NCI-H1930 (cell line): ENCODE measurements around the gene MYDGF.

Source experiments
- DNase-seq, 2 experiments: peaks; one replicate each; lab custom pipeline; 2025; lab: John Stamatoyannopoulos, UW

MYDGF gene

DNA sequence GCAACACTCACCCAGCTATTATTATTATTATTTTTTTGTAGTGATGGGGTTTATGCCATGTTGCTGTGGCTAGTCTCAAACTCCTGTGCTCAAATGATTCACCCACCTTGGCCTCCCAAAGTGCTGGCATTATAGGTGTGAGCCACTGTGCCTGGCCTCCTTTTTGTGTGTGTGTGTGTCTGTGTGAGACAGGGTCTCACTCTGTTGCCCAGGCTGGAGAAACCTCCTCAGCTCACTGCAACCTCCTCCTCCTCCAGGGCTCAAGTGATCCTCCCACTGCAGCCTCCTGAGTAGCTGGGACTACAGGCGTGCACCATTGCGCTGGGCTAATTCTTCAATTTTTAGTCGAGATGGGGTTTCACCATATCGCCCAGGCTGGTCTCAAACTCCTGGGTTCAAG is 3.6 kb upstream of the MYDGF start:
- DNase-seq, result no peak

DNA sequence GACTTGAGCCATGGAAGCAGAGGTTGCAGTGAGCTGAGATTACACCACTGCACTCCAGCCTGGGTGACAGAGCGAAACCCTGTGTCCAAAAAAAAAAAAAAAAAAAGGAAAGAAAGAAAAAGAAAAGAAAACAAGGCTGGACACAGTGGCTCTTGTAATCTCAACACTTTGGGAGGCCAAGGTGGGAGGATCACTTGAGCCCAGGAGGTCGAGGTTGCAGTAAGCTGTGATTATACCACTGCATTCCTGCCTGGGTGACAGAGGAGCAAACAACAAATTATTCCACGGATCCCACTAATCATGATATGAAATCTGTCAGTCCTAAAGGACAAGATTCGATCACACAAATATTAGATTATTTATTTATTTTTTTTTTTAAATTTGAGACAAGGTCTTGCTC is 3.1 kb upstream of the MYDGF start:
- DNase-seq, result no peak

DNA sequence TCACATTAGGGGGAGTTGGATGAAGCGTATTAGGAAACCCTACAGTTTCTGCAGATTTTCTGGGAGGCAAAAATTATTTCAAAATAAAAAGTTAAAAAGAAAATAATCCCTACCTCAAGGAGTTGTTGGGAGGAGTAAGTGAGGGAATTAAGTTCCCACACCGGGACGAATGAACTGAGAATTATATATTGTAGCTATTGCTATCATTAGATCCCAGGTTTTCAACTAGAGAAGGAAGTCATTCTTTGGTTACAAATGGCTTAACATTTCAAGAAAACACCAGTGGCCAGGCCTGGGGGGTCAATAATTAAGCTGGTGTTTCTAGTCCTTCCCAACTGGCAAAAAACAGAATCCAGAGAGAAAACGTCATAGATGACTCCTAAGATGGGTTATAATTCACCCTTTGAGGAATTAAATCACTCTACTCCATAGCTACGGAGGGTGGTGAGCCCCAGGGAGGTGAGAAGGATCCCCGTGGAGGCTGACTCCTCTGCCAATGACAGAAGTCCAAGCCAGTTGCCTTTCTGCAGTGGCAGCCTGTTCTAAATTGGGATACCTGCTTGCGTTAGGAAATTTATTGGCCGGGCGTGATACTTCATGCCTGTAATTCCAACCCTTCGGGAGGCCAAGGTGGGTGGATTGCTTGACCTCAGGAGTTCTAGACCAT is 1.2 kb upstream of the MYDGF start:
- no peak for DNase-seq

DNA sequence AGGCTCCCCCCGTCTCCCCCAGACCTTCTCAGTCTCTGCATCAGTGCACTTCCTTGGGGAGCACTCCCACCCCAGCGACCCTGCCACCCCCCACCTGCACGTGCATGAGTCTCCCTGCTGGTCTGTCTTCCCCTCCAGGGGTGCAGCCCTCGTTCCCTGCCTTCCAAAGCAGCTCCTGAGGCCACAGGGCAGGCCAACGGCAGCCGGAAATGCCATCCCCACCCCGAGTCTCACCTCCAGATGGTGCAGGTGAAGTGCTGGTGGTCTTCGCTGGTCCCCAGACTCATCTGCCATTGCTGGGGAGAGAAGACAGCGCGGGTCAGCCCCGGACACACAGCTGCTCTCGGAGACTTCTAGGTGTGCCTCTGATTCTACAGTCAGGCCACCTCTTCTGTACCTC is 5.5 kb downstream of the MYDGF start:
- no peak for DNase-seq

DNA sequence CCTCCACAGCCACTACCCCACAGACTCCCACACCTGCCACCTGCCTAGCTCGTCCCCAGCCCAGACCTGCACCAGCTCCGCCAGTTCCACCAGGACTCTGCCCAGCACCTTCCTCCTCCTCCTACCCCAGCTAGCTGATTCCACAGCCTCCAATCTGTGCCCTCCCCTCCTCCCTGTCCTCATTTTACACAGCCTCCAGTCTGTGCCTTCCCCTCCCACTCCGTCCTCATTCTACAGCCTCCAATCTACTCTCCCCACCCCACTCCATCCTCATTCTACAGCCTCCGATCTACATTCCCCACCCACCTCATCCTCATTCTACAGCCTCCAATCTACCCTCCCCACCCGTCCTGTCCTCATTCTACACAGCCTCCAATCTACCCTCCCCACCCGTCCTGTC is 7.3 kb downstream of the MYDGF start:
- no peak for DNase-seq

DNA sequence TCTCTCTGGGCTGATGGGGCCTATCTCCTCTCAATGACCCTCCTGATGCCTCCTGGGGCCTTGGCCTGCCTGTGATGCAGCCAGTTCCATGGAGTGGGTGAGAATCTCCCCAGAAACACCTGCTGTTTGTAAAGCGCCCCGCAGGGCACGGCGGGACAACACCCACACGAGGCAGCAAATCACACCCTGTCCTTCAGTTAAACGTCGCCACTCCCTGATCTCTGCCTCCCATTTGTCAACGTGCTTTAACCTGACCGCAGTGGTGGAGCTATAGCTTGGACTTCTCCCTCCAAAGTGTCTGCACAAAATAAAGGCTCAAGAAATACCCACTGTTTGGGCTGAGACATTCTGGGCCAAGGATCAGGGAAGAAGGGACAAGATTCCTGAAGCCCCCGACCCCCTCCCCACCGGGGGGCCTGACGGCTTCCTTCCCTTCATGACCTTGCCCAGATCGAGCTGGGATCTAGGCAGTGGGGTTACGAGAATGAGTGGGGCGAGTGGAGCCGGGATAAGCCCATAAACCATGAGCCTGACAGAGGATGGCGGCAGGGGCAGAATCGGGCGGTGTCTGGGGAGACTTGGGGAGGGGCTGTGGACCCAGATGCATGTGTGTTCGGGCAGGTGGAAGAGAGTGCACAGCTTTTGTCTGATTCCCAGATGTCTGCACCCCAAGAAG is 8.0 kb downstream of the MYDGF start:
- no peak for DNase-seq

DNA sequence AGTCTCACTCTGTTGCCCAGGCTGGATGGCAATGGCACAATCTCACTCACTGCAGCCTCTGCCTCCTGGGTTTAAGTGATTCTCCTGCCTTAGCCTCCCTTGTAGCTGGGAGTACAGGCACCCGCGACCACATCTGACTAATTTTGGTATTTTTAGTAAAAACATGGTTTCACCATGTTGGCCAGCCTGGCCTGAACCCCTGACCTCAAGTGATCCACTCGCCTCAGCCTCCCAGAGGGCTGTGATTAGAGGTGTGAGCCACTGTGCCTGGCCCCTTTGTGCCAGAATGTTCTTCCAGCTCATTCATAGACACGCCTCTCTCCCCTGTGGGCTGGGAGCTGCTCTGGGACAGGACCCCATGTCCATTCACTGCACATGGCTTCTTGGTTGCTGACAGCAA is 9.1 kb downstream of the MYDGF start:
- DNase-seq, result no peak

DNA sequence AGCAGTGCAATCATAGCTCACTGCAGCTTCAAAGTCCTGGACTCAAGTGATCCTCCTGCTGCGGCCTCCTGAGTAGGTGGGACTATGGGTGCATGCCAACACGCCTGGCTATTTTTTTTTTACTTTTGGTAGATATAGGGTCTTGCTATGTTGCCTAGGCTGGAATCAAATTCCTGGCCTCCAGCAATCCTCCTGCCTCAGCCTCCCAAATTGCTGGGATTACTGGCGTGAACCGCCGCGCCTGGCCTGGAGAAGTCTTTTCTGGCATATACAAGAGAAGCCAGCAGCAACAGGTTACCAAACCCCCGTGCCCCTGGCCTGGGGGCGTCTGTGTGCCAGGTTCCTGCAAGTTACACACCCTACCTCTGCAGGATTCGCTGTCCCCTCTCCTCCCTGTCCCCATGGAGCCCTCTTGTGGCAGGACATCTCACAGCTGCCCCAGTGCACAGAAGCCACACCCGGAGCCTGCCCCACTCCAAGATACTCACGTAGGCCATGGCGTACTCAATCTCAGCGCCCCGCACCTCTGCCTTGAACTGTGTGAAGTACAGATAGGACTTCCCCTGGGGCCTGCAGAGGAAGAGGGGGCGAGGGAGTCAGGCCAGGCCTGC is 9.9 kb downstream of the MYDGF start:
- no peak for DNase-seq

DNA sequence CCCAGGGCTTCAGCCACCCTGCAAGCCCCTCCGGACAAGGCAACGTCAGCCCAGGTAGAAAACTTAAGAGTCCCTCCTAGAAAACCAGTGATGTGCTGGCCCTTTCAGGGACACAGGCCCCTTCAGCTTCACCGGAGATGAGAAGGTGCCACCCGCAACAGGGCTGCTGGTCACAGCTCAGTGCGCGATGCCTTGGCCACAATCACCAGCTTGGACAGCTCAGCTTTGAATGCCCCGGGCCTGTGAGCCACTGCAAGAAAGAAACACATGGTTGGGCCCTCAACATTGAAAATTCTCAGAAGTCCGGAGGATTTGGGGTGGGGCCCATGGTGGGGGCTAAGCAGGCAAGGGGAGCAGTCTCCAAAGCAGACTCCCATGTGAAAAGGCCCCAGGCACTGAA is 12.3 kb downstream of the MYDGF start:
- no peak for DNase-seq

DNA sequence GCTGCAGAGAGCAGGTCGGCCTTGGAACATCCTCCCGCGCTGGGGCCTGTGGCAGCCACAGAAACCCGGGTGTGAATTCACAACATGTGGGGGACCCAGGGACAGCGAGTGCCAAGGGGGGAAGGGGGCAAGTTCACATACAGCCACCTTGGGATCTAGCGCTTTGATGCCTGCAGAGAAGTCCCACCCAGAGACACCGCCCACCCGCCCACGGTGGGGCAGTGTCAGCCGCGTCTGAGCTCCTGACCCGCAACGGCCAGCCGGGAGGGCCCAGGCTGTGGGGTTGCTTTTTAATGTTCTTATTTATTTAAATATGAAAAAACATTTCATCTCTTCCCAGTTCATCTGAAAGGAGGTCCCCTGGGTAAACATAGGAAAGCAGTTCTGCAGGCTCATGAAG is 12.9 kb downstream of the MYDGF start:
- no peak for DNase-seq

DNA sequence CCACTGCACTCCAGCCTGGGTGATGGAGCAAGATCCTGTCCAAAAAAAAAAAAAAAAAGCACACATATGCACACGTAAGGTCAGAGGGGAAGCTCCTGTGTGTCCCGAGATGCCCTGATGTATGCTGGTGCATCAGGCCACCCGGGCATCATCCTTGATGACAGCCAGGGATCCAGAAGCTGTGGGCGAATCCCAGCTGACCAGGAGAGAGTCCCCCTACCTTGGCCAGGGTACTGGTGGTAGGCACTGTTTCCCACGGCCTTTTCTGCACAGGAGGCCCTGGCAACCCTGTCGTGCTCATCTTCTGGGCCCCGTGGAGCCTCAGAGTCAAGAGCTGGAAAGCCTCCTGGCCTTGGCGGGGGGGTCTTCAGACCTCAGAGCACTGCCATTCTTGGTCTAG is 14.0 kb downstream of the MYDGF start:
- DNase-seq, result no peak

DNA sequence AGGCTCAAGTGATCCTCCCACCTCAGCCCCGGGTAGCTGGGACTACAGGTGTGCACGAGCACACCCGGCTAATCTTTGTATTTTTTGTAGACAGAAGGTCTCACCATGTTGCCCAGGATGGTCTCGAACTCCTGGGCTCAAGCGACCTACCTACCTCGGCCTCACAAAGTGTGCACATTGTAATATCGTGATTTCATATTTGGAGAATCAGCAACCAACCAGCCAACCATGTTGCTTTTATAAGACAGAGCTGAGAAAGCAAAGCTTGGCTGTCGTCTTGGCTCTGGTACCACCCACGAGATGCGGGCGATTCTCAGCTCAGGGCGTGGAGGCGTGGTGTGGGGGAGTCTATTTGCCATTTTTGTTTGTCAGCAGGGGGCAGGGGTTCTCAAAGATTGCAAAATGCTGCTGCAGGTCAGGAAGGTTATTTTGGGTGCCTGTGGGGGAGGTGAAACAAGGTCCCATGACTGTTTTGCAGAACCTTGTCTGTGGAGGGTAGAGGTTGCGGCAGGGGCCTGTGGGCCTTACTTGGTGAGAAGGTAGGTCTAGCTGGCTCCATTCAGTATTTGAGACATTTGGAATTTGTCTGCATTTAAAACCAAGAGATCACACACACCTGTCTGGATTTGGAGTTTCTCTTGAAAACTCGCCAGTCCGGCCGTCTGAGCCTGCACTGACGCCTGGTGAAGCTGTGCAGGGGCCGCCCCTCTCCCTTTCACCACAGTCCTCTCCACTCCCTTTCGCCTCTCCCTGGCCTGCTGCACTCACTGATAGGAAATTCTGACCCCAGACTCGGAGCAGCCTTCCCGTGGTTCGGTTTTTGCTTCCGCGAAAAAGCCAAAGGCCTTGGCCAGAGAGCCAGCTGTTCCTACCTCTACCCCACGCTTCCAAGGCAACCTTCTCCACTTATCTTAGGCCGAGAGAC is 15.4 kb downstream of the MYDGF start:
- no peak for DNase-seq

DNA sequence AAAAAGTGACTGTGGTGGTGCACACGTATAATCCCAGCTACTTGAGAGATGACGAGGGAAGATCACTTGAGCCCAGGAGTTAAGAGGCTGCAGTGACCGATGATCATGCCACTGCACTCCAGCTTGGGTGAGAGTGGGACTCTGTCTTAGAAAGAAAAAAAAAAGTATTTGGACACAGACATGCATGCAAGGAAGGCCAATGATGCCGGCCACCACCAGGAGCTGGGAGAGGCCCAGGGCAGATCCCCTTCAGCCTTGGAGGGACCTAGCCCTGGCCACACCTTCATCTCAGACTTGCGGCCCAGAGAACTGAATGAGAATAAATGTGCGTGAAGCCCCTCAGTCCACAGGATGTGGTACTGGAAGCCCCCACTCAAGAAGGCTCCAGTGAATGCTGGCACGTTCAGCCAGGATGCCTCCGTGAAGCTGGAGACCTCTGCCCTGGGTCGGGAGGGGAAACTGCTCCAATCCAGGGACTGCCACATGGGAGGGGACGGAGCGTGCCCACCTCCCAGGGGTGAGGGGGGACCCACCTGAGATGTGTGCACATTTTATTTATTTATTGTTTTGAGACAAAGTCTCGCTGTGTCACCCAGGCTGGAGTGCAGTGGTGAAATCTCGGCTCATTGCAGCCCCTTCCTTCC is 16.2 kb downstream of the MYDGF start:
- no peak for DNase-seq

DNA sequence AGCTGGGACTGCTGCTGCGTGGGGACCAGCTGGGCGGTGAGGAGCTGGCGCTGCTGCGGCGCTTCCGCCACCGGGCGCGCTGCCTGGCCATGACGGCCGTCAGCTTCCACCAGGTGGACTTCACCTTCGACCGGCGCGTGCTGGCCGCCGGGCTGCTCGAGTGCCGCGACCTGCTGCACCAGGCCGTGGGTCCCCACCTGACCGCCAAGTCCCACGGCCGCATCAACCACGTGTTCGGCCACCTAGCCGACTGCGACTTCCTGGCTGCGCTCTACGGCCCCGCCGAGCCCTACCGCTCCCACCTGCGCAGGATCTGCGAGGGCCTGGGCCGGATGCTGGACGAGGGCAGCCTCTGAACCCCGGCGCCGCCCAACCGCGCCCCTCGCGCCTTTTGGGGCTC is 18.1 kb downstream of the MYDGF start:
- DNase-seq, result no peak

DNA sequence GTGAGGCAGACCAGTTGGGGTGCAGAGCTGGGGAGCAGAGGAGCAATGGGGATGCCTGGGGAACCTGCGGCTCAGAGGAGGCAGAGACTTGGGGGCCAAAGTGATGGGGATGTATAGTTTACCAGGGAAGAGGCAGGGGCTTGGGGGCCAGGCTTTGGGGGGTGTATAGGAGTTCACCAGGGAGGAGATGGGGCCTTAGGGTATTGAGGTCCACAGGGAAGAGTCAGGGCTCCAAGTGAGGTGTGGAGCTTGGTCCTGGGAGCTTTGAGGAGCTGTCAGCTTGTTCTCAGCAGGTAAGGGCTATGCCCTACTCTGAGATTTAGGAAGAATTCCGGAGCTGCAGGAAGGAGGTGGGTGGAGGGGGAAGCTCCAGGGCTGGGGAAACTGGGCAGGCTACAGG is 20.0 kb downstream of the MYDGF start:
- no peak for DNase-seq

DNA sequence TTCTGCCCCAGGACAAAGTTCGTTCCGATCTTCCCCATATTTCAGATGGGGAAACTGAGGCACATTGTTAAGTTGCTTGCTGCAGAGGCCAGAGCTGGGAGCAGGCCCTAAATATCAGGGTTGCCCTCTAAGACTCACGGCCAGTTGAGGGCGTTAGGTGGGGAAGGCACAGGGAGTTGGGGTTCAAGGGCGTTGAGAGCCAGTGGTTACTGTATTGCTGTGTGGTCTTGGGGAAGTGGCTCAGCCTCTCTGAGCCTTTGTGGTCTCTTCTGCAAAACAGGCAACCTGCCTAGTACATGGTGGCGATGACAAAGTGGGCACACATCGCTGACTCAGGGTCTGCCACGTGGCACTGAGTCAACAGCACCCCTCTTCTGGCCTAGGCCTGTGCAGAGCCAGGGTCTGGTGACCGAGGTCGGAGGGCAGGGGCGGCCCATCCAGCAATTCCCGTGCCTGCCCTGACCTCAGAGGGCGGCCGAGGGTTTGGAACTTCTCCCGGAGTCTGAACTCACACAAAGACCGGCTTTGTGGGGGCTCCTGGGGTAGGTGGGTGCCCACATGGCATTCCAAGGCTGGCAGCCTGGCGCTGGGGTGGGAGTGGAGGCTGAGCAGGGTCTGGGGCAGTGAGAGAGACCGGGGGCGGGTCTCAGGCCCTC is 20.6 kb downstream of the MYDGF start:
- no peak for DNase-seq

DNA sequence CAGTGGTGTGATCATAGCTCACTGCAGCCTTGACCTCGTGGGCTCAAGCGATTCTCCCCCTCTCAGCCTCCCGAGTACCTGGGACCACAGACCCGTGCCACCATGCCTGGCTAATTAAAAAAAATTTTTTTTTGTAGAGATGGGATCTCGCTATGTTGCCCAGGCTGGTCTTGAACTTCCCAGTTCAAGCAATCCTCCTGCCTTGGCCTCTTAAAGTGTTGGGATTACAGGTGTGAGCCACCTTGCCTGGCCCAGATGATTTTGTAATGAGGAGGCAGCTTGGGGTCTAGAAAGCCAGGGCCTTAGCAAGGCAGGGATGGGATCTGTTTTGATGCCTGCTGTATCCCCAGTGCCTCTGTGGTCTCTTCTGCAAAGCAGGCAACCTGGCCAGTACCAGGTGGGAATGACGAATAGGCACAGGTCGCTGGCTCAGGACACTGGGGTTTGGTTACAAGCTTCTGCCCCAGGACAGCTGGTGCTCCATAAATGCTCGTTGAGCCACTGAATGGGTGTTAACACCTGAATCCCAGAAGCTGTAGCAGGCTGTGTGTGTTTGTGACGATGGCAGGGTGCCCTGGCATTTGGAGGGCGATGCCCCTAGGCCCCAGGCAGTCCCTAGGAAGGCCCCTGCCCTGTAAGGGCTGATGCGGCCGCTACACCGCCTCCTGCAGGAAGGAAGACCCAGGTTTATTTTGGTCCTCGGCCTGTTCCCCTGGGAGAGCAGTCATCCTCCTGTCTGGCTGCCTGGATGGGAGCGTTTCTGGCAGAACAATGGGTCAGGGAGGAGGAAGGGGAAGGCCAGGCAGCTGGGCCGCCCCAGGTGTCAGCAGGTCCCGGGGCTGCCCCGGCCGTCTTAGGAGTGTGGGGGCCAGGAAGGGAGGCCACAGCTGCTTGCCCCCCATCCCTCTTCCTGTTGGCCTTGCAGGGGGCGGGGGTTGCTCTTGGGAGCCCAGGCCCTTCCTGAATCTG is 22.2 kb downstream of the MYDGF start:
- no peak for DNase-seq

DNA sequence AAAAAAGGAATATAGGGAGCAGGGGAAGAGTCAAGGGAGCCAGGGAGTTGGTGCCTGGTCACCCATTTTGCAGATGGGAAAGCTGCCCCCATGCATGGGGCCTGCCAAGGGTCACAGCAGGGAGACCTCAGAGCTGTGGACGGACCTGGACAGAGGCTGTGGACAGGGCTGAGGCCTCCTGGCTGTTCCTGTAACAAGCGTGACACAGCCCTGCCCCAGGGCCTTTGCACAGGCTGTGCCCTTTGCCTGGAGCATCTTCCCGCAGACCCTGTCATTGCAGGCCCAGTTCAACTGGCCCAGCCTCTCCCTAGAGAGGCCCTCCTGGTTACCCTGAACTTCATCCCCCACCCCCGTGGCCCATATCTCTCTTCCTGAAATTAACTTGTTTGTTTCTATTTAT is 24.4 kb downstream of the MYDGF start:
- DNase-seq, result no peak

DNA sequence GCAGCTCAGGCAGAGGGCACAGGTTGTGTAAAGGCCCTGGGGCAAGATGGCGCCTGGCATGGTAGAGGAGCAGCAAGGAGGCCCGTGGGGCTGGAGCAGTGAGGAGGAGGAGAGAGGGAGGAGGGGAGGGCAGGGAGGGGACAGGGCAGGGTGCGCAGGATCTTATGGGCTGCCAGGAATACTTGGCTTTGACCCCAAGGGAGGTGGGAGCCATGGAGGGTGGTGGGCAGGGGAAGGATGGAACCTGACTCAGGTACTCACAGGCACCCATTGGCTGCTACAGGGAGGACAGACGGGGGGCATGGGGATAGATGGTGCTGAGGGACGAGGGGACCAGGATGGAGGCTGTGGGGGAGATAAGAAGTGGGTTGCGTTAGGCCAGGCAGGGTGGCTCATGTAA is 27.5 kb downstream of the MYDGF start:
- DNase-seq, result no peak

DNA sequence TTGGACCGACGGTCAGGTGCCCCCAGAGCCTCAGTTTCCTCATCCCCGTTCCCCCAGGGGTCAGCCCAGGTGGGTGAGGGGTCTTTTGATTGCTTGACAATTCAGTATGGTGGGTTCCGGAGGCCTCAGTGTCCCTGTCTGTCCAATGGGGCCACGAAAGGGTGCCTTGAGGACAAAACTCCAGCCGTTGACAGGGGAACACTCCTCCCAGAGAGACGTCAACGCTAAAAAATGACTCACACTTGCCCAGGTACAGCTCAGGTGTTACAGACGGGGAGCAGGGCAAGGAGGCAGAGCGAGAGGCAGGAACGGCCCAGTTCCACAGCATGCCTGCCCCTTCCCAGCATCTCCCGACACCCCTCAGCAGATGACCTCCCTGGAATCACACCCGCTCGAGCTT is 29.0 kb downstream of the MYDGF start:
- no peak for DNase-seq
